GM12875 (cell line): Measurements from ENCODE around the gene BNC2.

Experiments used
- H3K4me3 ChIP-seq: one replicate; pipeline ENCODE4 v1.5.1; 2011; ENCODE audit warnings: low read depth, low read length, control low read depth
- TF ChIP-seq, protein P1 (sequence below): IDR thresholded peaks from 2 replicates; pipeline ENCODE4 v1.5.1; 2011; ENCODE audit warnings: low read depth, mild to moderate bottlenecking, control low read depth, inconsistent platforms, low read length, moderate library complexity, borderline replicate concordance; ENCODE audit not compliant: insufficient read depth

The BNC2 gene

GRCh38 chr9:16561121-16561520, 309.3 kb downstream of the BNC2 start:
- TF ChIP-seq, protein P1, sequence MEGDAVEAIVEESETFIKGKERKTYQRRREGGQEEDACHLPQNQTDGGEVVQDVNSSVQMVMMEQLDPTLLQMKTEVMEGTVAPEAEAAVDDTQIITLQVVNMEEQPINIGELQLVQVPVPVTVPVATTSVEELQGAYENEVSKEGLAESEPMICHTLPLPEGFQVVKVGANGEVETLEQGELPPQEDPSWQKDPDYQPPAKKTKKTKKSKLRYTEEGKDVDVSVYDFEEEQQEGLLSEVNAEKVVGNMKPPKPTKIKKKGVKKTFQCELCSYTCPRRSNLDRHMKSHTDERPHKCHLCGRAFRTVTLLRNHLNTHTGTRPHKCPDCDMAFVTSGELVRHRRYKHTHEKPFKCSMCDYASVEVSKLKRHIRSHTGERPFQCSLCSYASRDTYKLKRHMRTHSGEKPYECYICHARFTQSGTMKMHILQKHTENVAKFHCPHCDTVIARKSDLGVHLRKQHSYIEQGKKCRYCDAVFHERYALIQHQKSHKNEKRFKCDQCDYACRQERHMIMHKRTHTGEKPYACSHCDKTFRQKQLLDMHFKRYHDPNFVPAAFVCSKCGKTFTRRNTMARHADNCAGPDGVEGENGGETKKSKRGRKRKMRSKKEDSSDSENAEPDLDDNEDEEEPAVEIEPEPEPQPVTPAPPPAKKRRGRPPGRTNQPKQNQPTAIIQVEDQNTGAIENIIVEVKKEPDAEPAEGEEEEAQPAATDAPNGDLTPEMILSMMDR = no peak

DNA sequence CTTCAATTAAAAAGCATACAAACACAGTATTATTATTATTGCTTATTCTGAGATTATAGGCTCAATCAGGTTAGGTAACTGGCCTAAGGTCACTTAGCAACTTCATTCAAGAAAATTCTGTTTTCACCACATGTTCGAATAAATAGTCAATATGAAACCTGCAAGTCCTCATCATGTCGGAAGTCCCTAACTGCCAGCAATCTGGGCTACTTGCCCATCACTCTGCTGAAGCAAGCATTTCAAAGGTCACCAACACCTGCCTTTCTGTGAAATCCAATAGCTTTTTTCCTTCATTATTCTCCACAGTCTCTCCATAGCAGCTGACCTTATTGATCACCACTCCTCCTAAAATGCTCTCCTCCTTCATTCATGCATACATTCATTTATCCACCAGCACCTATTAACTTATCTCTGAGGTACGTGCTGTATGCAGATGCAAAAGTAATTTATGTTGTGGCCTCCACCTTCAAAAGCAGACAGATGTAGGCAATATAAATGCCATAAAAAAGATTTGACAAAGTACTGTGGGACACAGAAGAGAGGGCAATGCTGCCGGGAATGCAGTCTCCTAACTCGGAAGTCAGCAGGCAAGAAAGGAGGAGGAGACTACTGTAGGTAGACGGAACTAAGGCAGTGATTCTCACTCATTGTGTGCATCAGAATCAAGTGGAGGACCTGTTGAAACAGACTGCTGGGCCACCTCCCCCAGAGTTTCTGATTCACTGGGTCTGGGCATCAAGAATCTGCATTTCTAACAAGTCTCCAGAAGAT, 310.9 kb downstream of the BNC2 start:
- H3K4me3 ChIP-seq = no peak overlapping the region
- TF ChIP-seq, protein P1 = no peak

More at GRCh38 chr9:16561121-16561520, 309.3 kb downstream of the BNC2 start:
- no peak overlapping the region for H3K4me3 ChIP-seq

DNA sequence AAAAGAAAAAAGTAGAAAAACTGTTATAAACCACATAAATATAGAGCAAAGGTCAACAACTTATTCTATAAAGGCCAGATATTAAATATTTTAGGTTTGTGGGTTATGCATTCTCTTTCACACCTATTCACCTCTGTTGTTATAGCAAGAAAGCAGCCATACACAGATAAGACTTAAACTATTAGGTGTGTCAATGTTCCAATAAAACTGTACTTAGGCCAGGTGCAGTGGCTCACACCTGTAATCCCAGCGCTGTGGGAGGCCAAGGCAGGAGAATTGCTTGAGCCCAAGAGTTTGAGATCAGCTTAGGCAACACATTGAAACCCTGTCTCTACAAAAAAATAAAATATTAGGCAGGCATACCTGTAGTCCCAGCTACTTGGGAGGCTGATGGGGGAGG, 314.7 kb downstream of the BNC2 start:
- TF ChIP-seq, protein P1 = no peak
- no peak overlapping the region for H3K4me3 ChIP-seq

- no peak overlapping the region for H3K4me3 ChIP-seq
- TF ChIP-seq, protein P1 = no peak
Measured at GRCh38 chr9:16553869-16554540, 316.5 kb downstream of the BNC2 start.

- no peak overlapping the region for H3K4me3 ChIP-seq
- TF ChIP-seq, protein P1 = no peak
Measured at GRCh38 chr9:16552252-16552651, 318.2 kb downstream of the BNC2 start.

DNA sequence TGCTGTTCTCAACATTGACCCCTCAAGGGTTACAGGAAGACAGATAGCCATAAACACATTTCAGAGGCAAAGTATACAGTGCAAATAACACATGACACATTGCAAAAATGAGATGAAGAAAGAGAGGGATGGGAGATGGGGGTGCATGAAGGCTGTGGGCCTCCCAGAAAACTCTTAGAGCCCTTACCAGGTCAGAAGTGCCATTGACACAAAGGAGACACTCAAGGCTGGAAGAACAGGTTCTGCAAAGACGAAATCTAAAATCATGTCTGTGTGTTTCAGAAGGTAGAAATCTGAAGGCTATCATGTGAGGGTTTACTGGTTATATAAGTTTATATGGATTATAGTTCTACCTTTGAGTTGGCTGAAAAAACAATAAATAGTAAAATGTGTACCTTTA, 318.8 kb downstream of the BNC2 start:
- H3K4me3 ChIP-seq = no peak overlapping the region
- TF ChIP-seq, protein P1 = no peak

- TF ChIP-seq, protein P1 = no peak
- H3K4me3 ChIP-seq = no peak overlapping the region
Measured at GRCh38 chr9:16545639-16546038, 324.8 kb downstream of the BNC2 start.
